HG03159 (cell line): ENCODE measurements around the gene USP17L24.
"Not testable (repeated sequence)": the region's sequence is repeated elsewhere in the genome, so short reads cannot be mapped to it uniquely, and the experiment has no call there.

Experiments used
- ATAC-seq: cut with Tn5 transposase; IDR thresholded peaks from one replicate; pipeline ENCODE4 v1.9.1; 2021; ENCODE audit warnings: mild to moderate bottlenecking, moderate library complexity; ENCODE audit not compliant: unreplicated experiment

USP17L24 gene

GRCh38 chr4:9324865-9325264 is at the start of gene USP17L24:
Gene USP17L24, plus strand, starts transcription at chr4:9325165. Its CDS starts 0 bp downstream, at chr4:9325165.
- not testable (repeated sequence) for ATAC-seq

DNA sequence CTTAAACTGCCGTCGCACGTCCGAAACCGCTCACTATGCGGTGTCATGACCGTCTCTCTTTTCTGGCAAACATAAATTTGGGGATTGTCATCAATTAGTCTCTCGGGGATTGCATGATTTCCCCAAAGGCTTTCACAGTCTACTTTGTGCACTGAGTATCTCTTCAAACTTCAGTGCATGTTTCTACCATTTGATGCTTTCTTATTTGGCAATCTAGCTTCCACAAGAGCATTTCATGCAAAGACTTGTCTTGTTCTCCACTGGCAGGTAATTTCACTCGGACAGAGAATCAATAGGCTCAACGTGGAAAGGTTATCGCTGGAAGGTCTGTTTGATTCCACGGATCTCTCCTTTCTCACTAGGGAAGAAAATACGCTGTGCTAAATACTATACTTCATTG is 774 bp upstream of the USP17L24 start:
- ATAC-seq = not testable (repeated sequence)

GRCh38 chr4:9329611-9330010 is 4.6 kb downstream of the USP17L24 start, which contains the start of gene USP17L25:
Gene USP17L25, plus strand, starts transcription at chr4:9329911. Its CDS starts 0 bp downstream, at chr4:9329911.
- not testable (repeated sequence) for ATAC-seq

GRCh38 chr4:9334358-9334757 is 9.4 kb downstream of the USP17L24 start, which contains the start of gene USP17L26:
Gene USP17L26, plus strand, starts transcription at chr4:9334658. Its CDS starts 0 bp downstream, at chr4:9334658.
- ATAC-seq = not testable (repeated sequence)

- not testable (repeated sequence) for ATAC-seq
These were observed 14.1 kb downstream of the USP17L24 start, which contains the start of gene USP17L5 for GRCh38 chr4:9339103-9339502. Gene USP17L5, plus strand, starts transcription at chr4:9339403. Its CDS starts 0 bp downstream, at chr4:9339403.

- ATAC-seq = not testable (repeated sequence)
These were observed 18.9 kb downstream of the USP17L24 start, which contains the start of gene USP17L27 for GRCh38 chr4:9343848-9344247. Gene USP17L27, plus strand, starts transcription at chr4:9344148. Its CDS starts 0 bp downstream, at chr4:9344148.

- ATAC-seq = not testable (repeated sequence)
These were observed 23.6 kb downstream of the USP17L24 start, which contains the start of gene USP17L28 for GRCh38 chr4:9348593-9348992. Gene USP17L28, plus strand, starts transcription at chr4:9348893. Its CDS starts 0 bp downstream, at chr4:9348893.

GRCh38 chr4:9350866-9351265 is 25.9 kb downstream of the USP17L24 start:
- not testable (repeated sequence) for ATAC-seq

DNA sequence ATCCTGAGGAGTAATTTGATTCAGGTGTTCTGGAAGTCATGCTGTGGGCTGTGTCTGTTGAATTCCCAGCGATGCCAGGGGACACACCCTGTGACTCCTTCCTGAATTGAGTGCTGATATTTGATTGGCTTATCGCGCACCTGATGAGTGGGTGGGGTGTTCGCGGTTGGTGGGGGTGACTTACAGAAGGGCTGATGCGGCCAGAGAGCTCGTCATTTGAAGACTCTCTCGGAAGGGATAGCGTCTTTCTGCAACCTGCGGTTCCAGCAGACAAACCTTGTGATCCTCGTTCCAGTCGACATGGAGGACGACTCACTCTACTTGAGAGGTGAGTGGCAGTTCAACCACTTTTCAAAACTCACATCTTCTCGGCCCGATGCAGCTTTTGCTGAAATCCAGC is 28.4 kb downstream of the USP17L24 start, which contains the start of gene USP17L29:
USP17L29 (plus strand) TSS at position 301 of the 400 bp plus-strand sequence; CDS start at position 301, 0 bp downstream.
- ATAC-seq = not testable (repeated sequence)

GRCh38 chr4:9362829-9363228 is 37.9 kb downstream of the USP17L24 start, which contains the start of gene USP17L30:
Gene USP17L30, plus strand, starts transcription at chr4:9363129. Its CDS starts 0 bp downstream, at chr4:9363129.
- not testable (repeated sequence) for ATAC-seq
